Fibroblast of the conjunctiva (primary cell): Measurements from ENCODE around the gene RSAD2.
"Not testable (repeated sequence)": the region's sequence is repeated elsewhere in the genome, so short reads cannot be mapped to it uniquely, and the experiment has no call there.

Source experiments
- DNase-seq: peaks from one replicate; pipeline ENCODE4 v3.0.0-alpha.2; 2010; ENCODE audit warnings: low read depth

RSAD2 gene

GRCh38 chr2:6877402-6878304 lies at the start of gene RSAD2:
Gene RSAD2 (plus strand): TSS chr2:6877777. CDS start chr2:6877801, 24 bp downstream.
- no peak for DNase-seq

- DNase-seq, result peak; percentile 36
Measured at GRCh38 chr2:6828299-6828584, 49.3 kb upstream of the RSAD2 start.

- DNase-seq, result no peak
Measured at GRCh38 chr2:6831229-6831628, 46.3 kb upstream of the RSAD2 start.

- no peak for DNase-seq
Measured at GRCh38 chr2:6832596-6833299, 44.8 kb upstream of the RSAD2 start.

GRCh38 chr2:6833300-6833604 lies 44.3 kb upstream of the RSAD2 start:
- DNase-seq, result no peak

GRCh38 chr2:6834163-6834562 lies 43.4 kb upstream of the RSAD2 start:
- DNase-seq, result no peak

GRCh38 chr2:6835467-6835866 lies 42.1 kb upstream of the RSAD2 start:
- no peak for DNase-seq

GRCh38 chr2:6838673-6839319 lies 38.8 kb upstream of the RSAD2 start:
- no peak for DNase-seq

GRCh38 chr2:6841537-6842287 lies 35.9 kb upstream of the RSAD2 start:
- DNase-seq, result no peak

GRCh38 chr2:6845312-6845711 lies 32.3 kb upstream of the RSAD2 start:
- DNase-seq, result no peak

GRCh38 chr2:6845903-6846302 lies 31.7 kb upstream of the RSAD2 start:
- no peak for DNase-seq

GRCh38 chr2:6846540-6846939 lies 31.0 kb upstream of the RSAD2 start:
- DNase-seq, result no peak

GRCh38 chr2:6846967-6847681 lies 30.5 kb upstream of the RSAD2 start:
- DNase-seq, result no peak

GRCh38 chr2:6852195-6852594 lies 25.4 kb upstream of the RSAD2 start:
- DNase-seq, result no peak

GRCh38 chr2:6854416-6854815 lies 23.2 kb upstream of the RSAD2 start:
- no peak for DNase-seq

- DNase-seq, result no peak
Measured at GRCh38 chr2:6855860-6856547, 21.6 kb upstream of the RSAD2 start.

- DNase-seq, result no peak
Measured at GRCh38 chr2:6856548-6856920, 21.0 kb upstream of the RSAD2 start.

GRCh38 chr2:6858466-6859027 lies 19.0 kb upstream of the RSAD2 start:
- DNase-seq, result not testable (repeated sequence)

- DNase-seq, result no peak
Measured at GRCh38 chr2:6860296-6860695, 17.3 kb upstream of the RSAD2 start.

GRCh38 chr2:6863792-6864191 lies 13.8 kb upstream of the RSAD2 start:
- no peak for DNase-seq

- DNase-seq, result no peak
Measured at GRCh38 chr2:6864231-6864754, 13.3 kb upstream of the RSAD2 start.
